ENCODE data around the gene ZFP3. TPM values are rescaled to one million over a fixed set of nuclear protein-coding genes. Genes with fewer than 3 reads are reported as not detected.
"Not testable (repeated sequence)": the region's sequence is repeated elsewhere in the genome, so short reads cannot be mapped to it uniquely, and the experiment has no call there.

ZFP3 gene
- total RNA-seq, 2 experiments from 2014 or later = 0.34 to 0.98 TPM

- H3K4me2 ChIP-seq (ENCODE audit: low read length); H3K9me2 ChIP-seq (ENCODE audit: insufficient read depth, low read length); H2AFZ ChIP-seq (ENCODE audit: low read length); DNase-seq (ENCODE audit: low spot score); BruUV-seq (replicated peaks); intact Hi-C loops (cut with micrococcal nuclease; ENCODE audit: unreplicated experiment); H3K4me3 ChIP-seq (ENCODE audit: low read depth, low read length, poor library complexity, severe bottlenecking); H3K79me2 ChIP-seq (ENCODE audit: insufficient read depth, low read depth, low read length); H3K9me3 ChIP-seq (ENCODE audit: low read length); H4K20me1 ChIP-seq (ENCODE audit: insufficient read depth, low read length); H3K27ac ChIP-seq (ENCODE audit: low read depth, low read length, poor library complexity, severe bottlenecking); CTCF ChIA-PET (ENCODE audit: unreplicated experiment); H3K36me3 ChIP-seq (ENCODE audit: insufficient read depth, low read length): not testable (repeated sequence)
- H3K4me1 ChIP-seq (ENCODE audit: insufficient read depth, low read length, poor library complexity, severe bottlenecking) = peaks cover 17% of the 10 kb centered on the region
- POLR2A ChIA-PET = interaction anchor here (0.6 kb wide), 1 partner anchor 41 kb away, joined by 5 read pairs; no protein-coding TSS in a partner anchor
These were observed 992 bp upstream of the ZFP3 start for GRCh38 chr17:5077275-5077674.

- POLR2A ChIA-PET = interaction anchor here (0.6 kb wide), 1 partner anchor 42 kb away, joined by 5 read pairs; no protein-coding TSS in a partner anchor
- Histone ChIP-seq H3K4me1 (ENCODE audit: insufficient read depth, low read length, poor library complexity, severe bottlenecking) (peaks cover 17% of the 10 kb centered on the region), H3K4me3 (ENCODE audit: low read depth, low read length, poor library complexity, severe bottlenecking) (no peak overlapping the region), H3K27ac (ENCODE audit: low read depth, low read length, poor library complexity, severe bottlenecking) (no peak overlapping the region), H3K4me2 (ENCODE audit: low read length) (peak overlapping the region; percentile 55; the same call in 1 of the 2 replicates), H2AFZ (ENCODE audit: low read length) (peak overlapping the region; percentile 82; the same call in 1 of the 2 replicates), H3K9me2 (ENCODE audit: insufficient read depth, low read length) (no peaks in the 10 kb centered on the region), H4K20me1 (ENCODE audit: insufficient read depth, low read length) (no peaks in the 10 kb centered on the region), H3K9me3 (ENCODE audit: low read length) (no peaks in the 10 kb centered on the region), H3K36me3 (ENCODE audit: insufficient read depth, low read length) (no peaks in the 10 kb centered on the region), H3K79me2 (ENCODE audit: insufficient read depth, low read depth, low read length) (no peaks in the 10 kb centered on the region)
- intact Hi-C loops (cut with micrococcal nuclease; ENCODE audit: unreplicated experiment) = no loop called here
- no TSS peak for BruUV-seq (replicated peaks)
- CTCF ChIA-PET (ENCODE audit: unreplicated experiment) = no interaction called here
- no peak for TF ChIP-seq EZH2phosphoT487 (IDR thresholded peaks at IDR 0.05; ENCODE audit: borderline replicate concordance, low read depth, low read length)
- TF ChIP-seq CTCF (conservative IDR thresholded peaks at IDR 0.05; ENCODE audit: low read length) = no peak
- no peak for DNase-seq (ENCODE audit: low spot score)
These were observed 524 bp upstream of the ZFP3 start for GRCh38 chr17:5077781-5078105.

- no peaks in the 10 kb centered on the region for H3K9me3 ChIP-seq (ENCODE audit: low read length)
- no TSS peak for BruUV-seq (replicated peaks)
- no peak overlapping the region for H3K4me2 ChIP-seq (ENCODE audit: low read length)
- H3K9me2 ChIP-seq (ENCODE audit: insufficient read depth, low read length) = no peaks in the 10 kb centered on the region
- no peak overlapping the region for H3K4me3 ChIP-seq (ENCODE audit: low read depth, low read length, poor library complexity, severe bottlenecking)
- H3K79me2 ChIP-seq (ENCODE audit: insufficient read depth, low read depth, low read length) = no peaks in the 10 kb centered on the region
- H3K27ac ChIP-seq (ENCODE audit: low read depth, low read length, poor library complexity, severe bottlenecking) = no peak overlapping the region
- H3K36me3 ChIP-seq (ENCODE audit: insufficient read depth, low read length) = no peaks in the 10 kb centered on the region
- intact Hi-C loops (cut with micrococcal nuclease; ENCODE audit: unreplicated experiment) = no loop called here
- TF ChIP-seq CTCF (conservative IDR thresholded peaks at IDR 0.05; ENCODE audit: low read length) (no peak), EZH2phosphoT487 (IDR thresholded peaks at IDR 0.05; ENCODE audit: borderline replicate concordance, low read depth, low read length) (no peak)
- POLR2A ChIA-PET = no interaction called here
- no peak for DNase-seq (ENCODE audit: low spot score)
- no peak overlapping the region for H2AFZ ChIP-seq (ENCODE audit: low read length)
- peaks cover 17% of the 10 kb centered on the region for H3K4me1 ChIP-seq (ENCODE audit: insufficient read depth, low read length, poor library complexity, severe bottlenecking)
- CTCF ChIA-PET (ENCODE audit: unreplicated experiment) = no interaction called here
- H4K20me1 ChIP-seq (ENCODE audit: insufficient read depth, low read length) = no peaks in the 10 kb centered on the region
These were observed 2.3 kb downstream of the ZFP3 start for GRCh38 chr17:5080591-5080990.

All from OCI-LY7 (cell line).